ENCODE results near the gene SLC35A4. TPM values are rescaled to one million over a fixed set of nuclear protein-coding genes. Genes with fewer than 3 reads are reported as not detected.

SLC35A4 gene
- total and polyA plus RNA-seq, 10 donors, result 23.3 to 64.0 (median 55.8) TPM

- no peaks in the 10 kb centered on the region for H3K9me3 ChIP-seq
- peak overlapping the region in 1 of 8 donors; percentile 2 for H3K4me3 ChIP-seq
- intact Hi-C loops (cut with DNase I; ENCODE audit: low total_unique reads), result no loop called here
- 22 to 45% (median 30%) methylated on average over 2 of the region's 2 CpGs for WGBS, 5 donors
- peaks cover 0 to 51% (median 32%) of the 10 kb centered on the region in 6 donors for H3K36me3 ChIP-seq
- H3K4me1 ChIP-seq, result peaks cover 28 to 79% (median 64%) of the 10 kb centered on the region in 6 donors
- peak overlapping the region in 5 of 8 donors; percentile 37 to 95 (median 65) for H3K27ac ChIP-seq
- TF ChIP-seq POLR2A (IDR thresholded peaks at IDR 0.05) (no peak), CTCF (IDR thresholded peaks at IDR 0.05 in 8 of 11, conservative IDR thresholded peaks at IDR 0.05 in 3 of 11) (no peak), POLR2AphosphoS5 (IDR thresholded peaks at IDR 0.05) (no peak)
- no peaks in the 10 kb centered on the region for H3K27me3 ChIP-seq (replicated peaks in 1 of 7)
- DNase-seq, result no peak
These were observed 11.0 kb upstream of the SLC35A4 start for GRCh38 chr5:140553657-140554056.

GRCh38 chr5:140554454-140554853, 10.2 kb upstream of the SLC35A4 start:
- H3K4me3 ChIP-seq, result no peak overlapping the region
- DNase-seq, result no peak
- WGBS, 5 donors, result 55 to 83% (median 61%) methylated on average over 2 of the region's 2 CpGs
- no peaks in the 10 kb centered on the region for H3K9me3 ChIP-seq
- no peaks in the 10 kb centered on the region for H3K27me3 ChIP-seq (replicated peaks in 1 of 7)
- intact Hi-C loops (cut with DNase I; ENCODE audit: low total_unique reads), result no loop called here
- TF ChIP-seq POLR2A (IDR thresholded peaks at IDR 0.05), result no peak
- TF ChIP-seq CTCF (IDR thresholded peaks at IDR 0.05 in 8 of 11, conservative IDR thresholded peaks at IDR 0.05 in 3 of 11), result no peak
- no peak for TF ChIP-seq POLR2AphosphoS5 (IDR thresholded peaks at IDR 0.05)
- peak overlapping the region in 5 of 8 donors; percentile 39 to 95 (median 65) for H3K27ac ChIP-seq
- H3K4me1 ChIP-seq, result peaks cover 21 to 71% (median 57%) of the 10 kb centered on the region in 6 donors
- peaks cover 0 to 46% (median 31%) of the 10 kb centered on the region in 6 donors for H3K36me3 ChIP-seq

GRCh38 chr5:140555747-140556312, 8.8 kb upstream of the SLC35A4 start:
- H3K36me3 ChIP-seq, result peaks cover 0 to 46% (median 18%) of the 10 kb centered on the region in 6 donors
- no peaks in the 10 kb centered on the region for H3K27me3 ChIP-seq (replicated peaks in 1 of 7)
- peaks cover 17 to 60% (median 47%) of the 10 kb centered on the region in 6 donors for H3K4me1 ChIP-seq
- H3K27ac ChIP-seq, result peak overlapping the region in 6 of 8 donors; percentile 29 to 95 (median 91)
- 73 to 91% (median 88%) methylated on average over 1 of the region's 1 CpG for WGBS, 5 donors
- TF ChIP-seq POLR2AphosphoS5 (IDR thresholded peaks at IDR 0.05) (no peak), POLR2A (IDR thresholded peaks at IDR 0.05) (no peak), CTCF (IDR thresholded peaks at IDR 0.05 in 8 of 11, conservative IDR thresholded peaks at IDR 0.05 in 3 of 11) (no peak)
- no peaks in the 10 kb centered on the region for H3K9me3 ChIP-seq
- intact Hi-C loops (cut with DNase I; ENCODE audit: low total_unique reads), result no loop called here
- DNase-seq, result no peak
- H3K4me3 ChIP-seq, result peak overlapping the region in 7 of 8 donors; percentile 62 to 90 (median 70)

DNA sequence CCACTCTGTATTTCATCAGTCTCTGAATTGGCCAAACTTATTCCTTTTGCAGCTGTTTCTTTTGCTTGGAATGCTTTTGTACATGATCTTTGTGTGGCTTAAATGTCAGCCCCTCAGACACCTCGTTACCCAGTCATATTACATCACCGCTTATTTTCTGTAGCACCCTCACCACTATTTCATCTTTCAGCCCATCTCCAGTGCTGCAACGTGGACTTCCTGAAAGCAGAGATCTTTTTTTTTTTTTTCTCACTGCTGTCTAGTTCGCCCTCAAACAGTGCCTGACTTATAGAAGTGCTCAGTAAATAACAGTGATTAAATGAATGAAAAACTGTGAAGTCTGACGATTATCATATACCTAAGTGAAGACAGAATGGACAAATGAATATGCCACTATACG, 8.2 kb upstream of the SLC35A4 start:
- DNase-seq, result no peak
- Histone ChIP-seq H3K9me3 (no peaks in the 10 kb centered on the region), H3K27ac (peak overlapping the region; percentile 73 to 95 (median 91)), H3K36me3 (peaks cover 0 to 46% (median 12%) of the 10 kb centered on the region in 6 donors), H3K27me3 (replicated peaks in 1 of 7) (no peaks in the 10 kb centered on the region), H3K4me3 (peak overlapping the region; percentile 53 to 90 (median 70)), H3K4me1 (peaks cover 17 to 61% (median 47%) of the 10 kb centered on the region in 6 donors)
- TF ChIP-seq POLR2A (IDR thresholded peaks at IDR 0.05) (no peak), POLR2AphosphoS5 (IDR thresholded peaks at IDR 0.05) (no peak), CTCF (IDR thresholded peaks at IDR 0.05 in 8 of 11, conservative IDR thresholded peaks at IDR 0.05 in 3 of 11) (no peak)
- intact Hi-C loops (cut with DNase I; ENCODE audit: low total_unique reads), result no loop called here
- 1 to 9% (median 6%) methylated on average over 6 of the region's 6 CpGs for WGBS, 5 donors
